Measurements from ENCODE around the gene PDE8B.

DNA sequence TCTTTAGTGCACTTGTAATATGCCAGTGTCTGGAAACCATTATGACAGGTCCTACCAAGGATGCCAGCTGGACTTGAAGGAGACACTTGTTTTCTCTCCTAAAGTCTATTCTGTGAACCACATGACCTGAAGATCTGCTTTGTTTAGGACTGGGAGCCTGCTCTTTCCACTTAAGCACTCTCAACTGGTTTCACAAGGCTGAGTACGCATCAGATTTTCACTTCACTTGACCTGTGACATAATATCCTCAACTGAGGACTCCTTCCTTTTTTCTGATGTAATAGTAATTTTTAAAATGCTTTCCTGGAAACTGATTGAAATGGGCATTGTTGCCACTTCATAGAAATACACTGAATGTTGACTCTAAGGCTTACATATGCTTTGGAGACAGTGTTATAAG is 52.2 kb downstream of the PDE8B start:
- TF ChIP-seq, protein P1, sequence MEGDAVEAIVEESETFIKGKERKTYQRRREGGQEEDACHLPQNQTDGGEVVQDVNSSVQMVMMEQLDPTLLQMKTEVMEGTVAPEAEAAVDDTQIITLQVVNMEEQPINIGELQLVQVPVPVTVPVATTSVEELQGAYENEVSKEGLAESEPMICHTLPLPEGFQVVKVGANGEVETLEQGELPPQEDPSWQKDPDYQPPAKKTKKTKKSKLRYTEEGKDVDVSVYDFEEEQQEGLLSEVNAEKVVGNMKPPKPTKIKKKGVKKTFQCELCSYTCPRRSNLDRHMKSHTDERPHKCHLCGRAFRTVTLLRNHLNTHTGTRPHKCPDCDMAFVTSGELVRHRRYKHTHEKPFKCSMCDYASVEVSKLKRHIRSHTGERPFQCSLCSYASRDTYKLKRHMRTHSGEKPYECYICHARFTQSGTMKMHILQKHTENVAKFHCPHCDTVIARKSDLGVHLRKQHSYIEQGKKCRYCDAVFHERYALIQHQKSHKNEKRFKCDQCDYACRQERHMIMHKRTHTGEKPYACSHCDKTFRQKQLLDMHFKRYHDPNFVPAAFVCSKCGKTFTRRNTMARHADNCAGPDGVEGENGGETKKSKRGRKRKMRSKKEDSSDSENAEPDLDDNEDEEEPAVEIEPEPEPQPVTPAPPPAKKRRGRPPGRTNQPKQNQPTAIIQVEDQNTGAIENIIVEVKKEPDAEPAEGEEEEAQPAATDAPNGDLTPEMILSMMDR (conservative IDR thresholded peaks at IDR 0.05) = no peak
- no peak for TF ChIP-seq EZH2 (IDR thresholded peaks at IDR 0.05; ENCODE audit: low read depth)
